Hematopoietic multipotent progenitor cell treated with erythropoietin and hydrocortisone succinate and interleukin-3 and kit ligand, for 17 days (in vitro differentiated cells): ENCODE results near the gene STXBP5L.
"Not testable (repeated sequence)": the region's sequence is repeated elsewhere in the genome, so short reads cannot be mapped to it uniquely, and the experiment has no call there.

Experiments used
- DNase-seq: peaks from one replicate; pipeline ENCODE4 v3.0.0-alpha.2; 2015; ENCODE audit warnings: low spot score

STXBP5L gene

DNA sequence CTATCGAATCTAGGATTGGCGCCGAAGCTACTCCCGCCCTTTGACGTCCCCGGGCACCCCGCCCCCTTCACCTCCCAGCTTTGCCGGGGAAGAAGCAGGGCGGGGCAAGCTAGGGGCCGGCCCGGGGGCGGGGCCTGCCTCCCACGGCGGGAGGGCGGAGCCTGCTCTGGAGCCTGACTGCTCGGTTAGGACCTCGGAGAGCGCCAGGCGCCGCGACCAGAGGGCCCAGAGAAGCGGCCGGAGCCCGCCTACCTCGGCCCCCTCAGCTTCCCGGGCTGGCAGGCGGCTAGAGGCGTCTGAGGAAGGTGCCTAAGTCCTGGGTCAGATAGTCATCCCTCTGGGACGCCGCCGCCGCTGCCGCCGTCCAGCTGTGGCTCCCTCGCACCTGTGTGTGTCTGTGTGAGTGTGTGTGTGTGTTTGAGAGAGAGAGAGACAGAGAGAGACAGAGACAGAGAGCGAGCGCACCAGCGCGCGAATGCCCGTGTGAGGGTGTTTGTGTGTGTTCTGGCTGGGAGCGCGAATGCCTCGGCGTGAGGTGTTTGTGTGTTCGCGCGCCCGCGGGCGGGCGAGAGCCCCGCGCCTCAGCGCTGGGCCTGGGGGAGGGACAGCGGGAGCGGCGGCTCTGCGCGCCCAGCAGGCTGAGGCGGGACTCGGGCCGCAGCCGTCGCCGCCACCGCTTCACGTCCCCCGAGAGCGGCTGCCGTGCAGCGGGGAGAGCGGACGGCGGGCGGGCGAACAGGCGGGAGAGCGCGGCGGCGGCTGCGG lies at the start of gene STXBP5L:
Gene STXBP5L (plus strand): TSS at position 176 of the 765 bp plus-strand sequence. CDS start 1,374 bp downstream, outside the sequence.
- DNase-seq: peak; percentile 12

DNA sequence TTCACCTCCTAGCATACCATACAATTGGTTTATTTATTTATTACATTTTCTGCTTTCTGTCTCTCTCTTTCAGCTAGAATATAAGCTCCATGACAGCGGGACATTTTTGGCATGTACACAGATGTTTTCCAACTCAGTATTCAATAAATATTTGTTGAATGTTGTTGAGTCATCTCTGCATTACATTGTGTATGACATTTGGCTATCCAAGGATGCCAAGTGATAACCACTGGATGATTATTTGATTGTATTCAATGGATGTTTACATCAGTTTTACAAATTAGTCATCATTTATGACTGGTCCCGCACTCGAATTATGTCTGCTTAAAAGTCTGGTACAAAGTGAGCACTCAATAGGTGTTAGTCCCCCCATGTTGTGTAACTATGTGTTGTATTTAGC lies 49.5 kb upstream of the STXBP5L start:
- DNase-seq: no peak

GRCh38 chr3:120864541-120864940 lies 43.5 kb upstream of the STXBP5L start:
- no peak for DNase-seq

GRCh38 chr3:120875507-120875906 lies 32.5 kb upstream of the STXBP5L start:
- DNase-seq: no peak

GRCh38 chr3:120875989-120876388 lies 32.0 kb upstream of the STXBP5L start:
- DNase-seq: no peak

DNA sequence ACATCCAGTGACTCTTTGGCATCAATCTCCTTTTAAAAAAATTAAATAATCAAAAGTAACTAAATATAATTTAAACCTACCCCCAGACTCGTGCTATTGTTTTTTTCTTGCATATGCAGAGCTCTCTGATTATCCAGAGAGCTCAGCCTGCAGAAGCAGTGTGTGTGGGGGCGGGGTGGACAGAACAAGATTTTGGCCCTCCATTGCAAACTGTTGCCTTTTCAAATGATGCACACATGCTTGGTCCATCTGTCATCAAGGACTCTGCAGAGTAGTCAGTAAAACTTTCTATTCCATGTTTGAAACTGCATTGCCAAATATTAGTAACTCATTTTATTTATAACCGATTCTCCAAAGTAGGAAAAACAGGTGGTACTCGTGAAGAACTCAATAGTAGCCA lies 28.6 kb upstream of the STXBP5L start:
- DNase-seq: no peak

- DNase-seq: no peak
Observed at GRCh38 chr3:120892921-120893320, 15.1 kb upstream of the STXBP5L start.

GRCh38 chr3:120894316-120895057 lies 13.5 kb upstream of the STXBP5L start:
- DNase-seq: no peak

DNA sequence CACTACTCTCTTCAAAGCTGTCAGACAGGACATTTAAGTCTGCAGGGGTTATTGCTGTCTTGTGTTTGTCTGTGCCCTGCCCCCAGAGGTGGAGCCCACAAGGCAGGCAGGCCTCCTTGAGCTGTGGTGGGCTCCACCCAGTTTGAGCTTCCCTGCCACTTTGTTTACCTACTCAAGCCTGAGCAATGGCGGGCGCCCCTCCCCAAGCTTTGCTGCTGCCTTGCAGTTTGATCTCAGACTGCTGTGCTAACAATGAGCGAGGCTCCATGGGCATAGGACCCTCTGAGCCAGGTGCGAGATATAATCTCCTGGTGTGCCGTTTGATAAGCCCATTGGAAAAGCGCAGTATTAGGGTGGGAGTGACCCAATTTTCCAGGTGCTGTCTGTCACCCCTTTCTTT lies 6.3 kb upstream of the STXBP5L start:
- DNase-seq: not testable (repeated sequence)

- DNase-seq: no peak
Observed at GRCh38 chr3:120903221-120903620, 4.8 kb upstream of the STXBP5L start.

DNA sequence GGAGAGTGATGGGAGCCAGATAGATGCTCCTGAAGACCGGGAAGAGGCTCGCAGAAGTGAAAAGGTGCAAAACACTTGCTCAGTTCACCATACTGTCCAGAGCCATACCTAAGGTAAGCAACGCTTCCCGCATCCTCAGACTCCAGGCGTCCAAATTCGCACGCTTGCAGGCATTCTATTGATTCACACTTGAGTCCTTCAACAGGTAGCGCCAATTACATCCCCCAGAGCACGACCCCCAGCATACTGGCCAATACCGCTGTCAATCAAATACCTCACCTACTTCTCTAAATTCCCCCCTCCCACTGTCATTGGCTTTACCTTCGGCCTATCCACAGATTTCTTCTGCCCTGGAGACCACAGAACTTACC lies 361 bp upstream of the STXBP5L start:
- DNase-seq: no peak

DNA sequence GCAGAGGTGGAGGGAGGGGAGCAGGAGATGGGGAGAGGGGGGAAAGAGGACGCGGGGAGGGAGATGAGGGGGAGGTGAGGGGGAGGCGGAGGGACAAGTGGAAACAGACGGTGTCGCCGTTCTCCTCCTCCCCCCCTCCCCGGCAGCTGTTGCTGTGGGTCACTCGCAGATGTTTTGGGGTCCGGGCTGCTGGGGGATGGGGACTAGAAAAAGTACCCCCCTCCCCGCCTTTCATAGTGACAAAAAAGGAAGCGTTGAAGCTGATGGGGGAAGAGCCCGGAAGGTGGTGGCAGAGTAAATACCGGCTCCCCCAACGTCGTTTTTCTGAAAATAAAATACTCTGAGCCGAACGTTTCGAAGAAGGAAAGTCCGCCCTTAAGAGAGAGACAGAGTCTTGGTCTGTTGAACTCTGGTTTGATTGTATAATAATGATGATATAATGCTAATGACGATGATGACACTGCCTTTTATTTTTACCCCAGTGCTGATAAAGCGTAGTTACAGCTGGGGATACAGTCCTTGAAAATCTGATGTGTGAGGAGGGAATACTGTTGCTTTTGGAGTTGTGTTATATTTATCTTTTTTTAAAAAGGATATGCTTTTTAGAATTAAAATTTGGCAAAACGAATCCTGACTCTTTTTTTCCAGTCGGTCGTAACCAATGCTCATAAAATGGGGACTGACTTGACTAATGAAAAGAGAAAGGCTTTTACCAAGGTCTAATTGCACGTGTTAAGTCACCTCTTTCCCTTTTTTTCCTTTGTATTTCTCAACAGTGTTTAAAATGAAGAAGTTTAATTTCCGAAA lies 993 bp downstream of the STXBP5L start:
- DNase-seq: no peak

GRCh38 chr3:120909602-120909878 lies 1.5 kb downstream of the STXBP5L start:
- DNase-seq: no peak

- DNase-seq: no peak
Observed at GRCh38 chr3:120926146-120926545, 18.1 kb downstream of the STXBP5L start.

DNA sequence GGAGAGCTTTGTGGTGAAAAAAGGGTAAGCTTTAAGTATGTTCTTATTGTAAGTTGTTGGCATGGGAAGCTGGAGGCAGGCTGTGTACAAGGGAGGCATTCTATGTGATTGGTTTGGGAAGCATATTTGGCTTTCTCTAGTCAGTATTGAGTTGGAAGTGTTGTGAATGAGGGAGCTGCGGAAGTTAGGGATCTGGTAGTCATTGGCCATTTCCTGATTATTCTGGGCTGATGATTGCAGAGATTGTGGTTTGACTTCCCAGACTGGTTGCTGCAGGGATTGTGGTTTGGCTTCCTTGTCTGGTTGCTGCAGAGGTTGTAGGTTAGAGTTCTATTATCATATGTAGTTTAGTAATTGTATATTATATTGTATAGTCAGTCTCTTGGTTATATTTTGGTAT lies 21.0 kb downstream of the STXBP5L start:
- DNase-seq: no peak

GRCh38 chr3:120931593-120931992 lies 23.6 kb downstream of the STXBP5L start:
- DNase-seq: no peak

DNA sequence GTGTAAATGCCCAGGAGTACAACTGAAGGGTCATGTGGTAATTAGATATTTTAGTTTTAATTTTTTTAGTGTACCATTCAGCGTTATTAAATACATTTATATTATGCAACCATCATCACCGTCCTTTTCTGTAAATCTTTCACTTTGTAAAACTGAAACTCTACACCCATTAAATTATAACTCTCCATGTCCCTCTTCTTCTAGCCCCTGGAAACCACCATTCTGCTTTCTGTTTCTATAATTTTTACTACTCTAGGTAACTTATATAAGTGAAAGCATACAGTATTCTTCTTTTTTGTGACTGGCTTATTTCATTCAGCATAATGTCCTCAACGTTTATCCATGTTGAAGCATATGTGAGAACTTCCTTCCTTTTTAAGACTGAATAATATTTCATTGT lies 48.1 kb downstream of the STXBP5L start:
- no peak for DNase-seq

DNA sequence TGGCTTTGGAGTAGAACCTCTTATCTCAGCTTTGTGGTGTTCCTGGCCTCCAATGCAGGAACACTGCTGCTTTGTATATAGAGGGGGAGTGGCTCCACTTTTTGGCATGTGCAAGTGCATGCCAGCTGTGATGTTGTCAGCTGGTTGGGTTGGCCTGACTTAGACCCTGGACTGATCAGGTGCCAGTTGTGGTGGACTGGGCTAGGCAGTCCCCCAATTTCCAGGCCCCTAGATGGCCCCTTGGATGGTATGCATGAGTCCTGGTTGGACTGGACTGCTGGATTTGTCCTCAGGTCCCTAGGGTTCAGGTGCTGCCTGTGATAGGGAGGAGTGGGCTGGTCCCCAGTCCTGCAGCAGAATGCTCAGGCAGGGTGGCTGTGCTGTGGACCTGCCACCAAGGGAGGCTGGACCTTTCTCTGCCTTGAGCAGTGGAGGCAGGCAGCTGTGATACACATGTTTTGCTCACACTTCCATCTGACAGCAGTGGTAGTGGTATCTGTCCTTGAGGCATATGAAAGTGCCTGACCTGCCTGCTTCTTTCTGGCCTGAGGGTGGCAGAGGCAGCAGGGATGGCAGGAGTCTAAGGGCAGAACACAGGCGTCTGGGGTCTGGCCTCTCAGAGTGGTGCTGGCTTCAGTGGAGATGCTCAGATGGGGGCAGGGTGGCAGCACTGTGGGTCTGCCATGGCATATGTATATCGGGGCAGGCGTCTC lies 74.8 kb downstream of the STXBP5L start:
- no peak for DNase-seq

DNA sequence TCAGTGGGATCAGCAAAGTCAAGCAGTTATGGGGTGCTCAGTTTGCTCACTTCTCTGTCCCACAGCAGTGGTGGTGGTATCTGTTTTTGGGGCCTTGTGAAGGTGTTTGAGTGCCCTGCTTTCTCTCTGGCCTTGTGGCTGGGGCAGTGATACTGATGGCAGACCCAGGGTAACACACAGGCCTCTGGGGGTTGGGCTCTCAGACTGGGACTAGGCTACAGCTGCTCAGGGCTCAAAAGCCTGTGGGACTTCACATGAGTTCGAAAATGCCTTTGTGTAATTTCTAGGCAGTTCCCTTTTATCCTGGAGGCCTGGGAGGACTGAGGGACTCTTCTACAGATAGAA lies 75.3 kb downstream of the STXBP5L start:
- DNase-seq: no peak

DNA sequence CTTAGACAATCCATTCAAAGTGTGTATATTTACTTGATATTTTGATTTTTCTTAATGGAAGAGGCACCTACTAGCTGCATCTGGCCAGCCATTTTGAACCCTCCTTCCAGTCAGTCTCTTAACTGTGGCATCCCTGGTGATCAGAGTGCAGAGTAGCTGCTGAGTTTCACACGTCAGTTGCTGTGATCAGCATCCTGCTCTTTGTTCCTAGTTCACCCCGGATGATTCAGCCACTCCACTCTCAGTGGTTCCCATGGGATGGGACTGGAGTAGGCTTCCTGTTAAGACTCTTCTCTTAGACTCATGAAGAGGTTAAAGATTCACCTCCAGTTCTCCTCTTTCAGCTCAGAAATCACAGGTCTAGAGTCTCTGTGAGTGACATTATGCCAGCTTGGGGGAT lies 75.8 kb downstream of the STXBP5L start:
- DNase-seq: no peak

- DNase-seq: no peak
Observed at GRCh38 chr3:120985242-120985641, 77.2 kb downstream of the STXBP5L start.

DNA sequence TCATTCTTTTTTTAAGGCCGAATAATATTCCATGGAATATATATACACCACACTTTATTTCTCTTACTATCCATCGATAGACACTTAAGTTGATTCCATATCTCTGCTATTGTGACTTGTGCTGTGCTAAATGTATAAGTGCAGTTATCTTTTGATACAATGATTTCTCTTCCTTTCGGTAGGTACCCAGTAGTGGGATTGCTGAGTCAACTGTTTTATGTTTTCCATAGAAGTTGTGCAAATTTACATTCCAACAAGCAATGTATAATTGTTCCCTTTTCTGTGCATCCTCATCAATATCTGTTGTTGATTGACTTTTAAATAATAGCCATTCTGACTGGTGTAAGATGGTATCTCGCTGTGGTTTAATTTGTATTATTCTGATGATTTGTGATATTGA lies 81.0 kb downstream of the STXBP5L start:
- no peak for DNase-seq

DNA sequence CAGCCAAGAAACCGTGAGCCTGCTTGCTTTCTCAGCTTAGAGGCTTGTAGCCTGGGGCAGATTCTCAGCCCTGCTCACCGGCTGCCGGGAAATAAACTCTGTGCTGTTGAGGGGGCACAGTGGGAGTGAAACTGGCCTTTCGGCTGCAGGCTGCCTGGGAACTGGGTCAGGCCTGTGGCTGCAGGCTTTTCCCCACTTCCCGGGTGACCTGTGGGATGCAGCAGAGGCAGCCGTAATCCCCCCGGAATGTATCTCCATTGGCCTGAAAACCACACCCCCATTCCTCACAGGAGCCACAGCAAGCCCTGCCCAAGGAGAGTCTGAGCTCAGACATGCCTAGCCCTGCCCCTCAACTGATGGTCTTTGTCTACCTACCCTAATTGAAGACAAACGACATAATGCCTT lies 110.9 kb downstream of the STXBP5L start:
- no peak for DNase-seq
